Activated naive CD8-positive, alpha-beta T cell treated with anti-CD3 and anti-CD28 coated beads for 36 hours (primary cell): ENCODE data around the gene RFX3. TPM values are rescaled to one million over a fixed set of nuclear protein-coding genes. Genes with fewer than 3 reads are reported as not detected.
"Not testable (repeated sequence)": the region's sequence is repeated elsewhere in the genome, so short reads cannot be mapped to it uniquely, and the experiment has no call there.

Source experiments
- DNase-seq: peaks from one replicate; pipeline ENCODE4 v3.0.0; 2021
- H3K27ac Mint-ChIP-seq: one replicate; pipeline ENCODE4 v1.8.0; 2022; ENCODE audit warnings: mild to moderate bottlenecking, moderate library complexity, mixed read lengths
- H3K27me3 Mint-ChIP-seq: one replicate; pipeline ENCODE4 v1.8.0; 2022; ENCODE audit warnings: mild to moderate bottlenecking, mixed read lengths
- H3K36me3 Mint-ChIP-seq: one replicate; pipeline ENCODE4 v1.8.0; 2021; ENCODE audit warnings: mild to moderate bottlenecking, mixed read lengths
- H3K4me1 Mint-ChIP-seq: one replicate; pipeline ENCODE4 v1.8.0; 2021; ENCODE audit warnings: mixed read lengths
- H3K4me3 Mint-ChIP-seq: one replicate; pipeline ENCODE4 v1.8.0; 2022; ENCODE audit warnings: mild to moderate bottlenecking, moderate library complexity, mixed read lengths
- H3K9me3 Mint-ChIP-seq: one replicate; pipeline ENCODE4 v1.8.0; 2022; ENCODE audit warnings: mixed read lengths
- total RNA-seq, 2 experiments: library from RNA; stranded (reverse); gene quantifications; one replicate each; pipeline ENCODE4 v1.2.3, GENCODE V29; 2021

RFX3 gene
- total RNA-seq, 2 experiments from 2014 or later = 10.1 to 10.4 TPM

DNA sequence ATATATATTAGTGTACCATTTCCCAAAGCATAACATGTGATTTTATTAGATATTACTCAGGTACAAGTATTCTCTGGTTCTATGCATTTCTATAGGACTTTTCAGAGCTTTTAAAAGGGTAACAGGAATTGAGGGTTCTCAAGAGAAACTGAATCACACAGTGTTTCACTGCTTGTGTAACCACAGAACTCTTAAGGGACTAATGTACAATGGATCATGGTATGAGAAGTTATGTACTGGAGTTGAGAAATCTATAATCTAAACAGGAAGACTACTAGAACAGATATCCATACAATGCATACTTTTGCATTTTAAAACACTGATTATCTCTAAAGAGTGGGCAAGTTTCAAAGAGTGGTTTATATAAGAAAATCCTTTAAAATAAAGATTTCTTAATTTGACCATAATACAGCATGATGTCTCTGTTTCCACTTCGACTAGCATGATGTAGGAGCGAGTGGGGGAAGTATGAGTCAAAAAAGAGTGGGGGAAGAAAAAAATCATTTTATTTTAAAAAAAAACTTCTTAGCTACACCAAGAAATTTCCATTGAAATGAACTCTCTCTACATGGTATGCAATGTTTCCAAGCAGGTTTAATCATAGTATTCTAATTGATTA lies 183.5 kb downstream of the RFX3 start:
- Mint-ChIP-seq H3K27ac (peak overlapping the region; percentile 80), H3K9me3 (peaks cover 3% of the 10 kb centered on the region), H3K4me3 (peak overlapping the region; percentile 35), H3K4me1 (peaks cover 37% of the 10 kb centered on the region), H3K27me3 (no peaks in the 10 kb centered on the region), H3K36me3 (peaks cover 27% of the 10 kb centered on the region)
- no peak for DNase-seq

DNA sequence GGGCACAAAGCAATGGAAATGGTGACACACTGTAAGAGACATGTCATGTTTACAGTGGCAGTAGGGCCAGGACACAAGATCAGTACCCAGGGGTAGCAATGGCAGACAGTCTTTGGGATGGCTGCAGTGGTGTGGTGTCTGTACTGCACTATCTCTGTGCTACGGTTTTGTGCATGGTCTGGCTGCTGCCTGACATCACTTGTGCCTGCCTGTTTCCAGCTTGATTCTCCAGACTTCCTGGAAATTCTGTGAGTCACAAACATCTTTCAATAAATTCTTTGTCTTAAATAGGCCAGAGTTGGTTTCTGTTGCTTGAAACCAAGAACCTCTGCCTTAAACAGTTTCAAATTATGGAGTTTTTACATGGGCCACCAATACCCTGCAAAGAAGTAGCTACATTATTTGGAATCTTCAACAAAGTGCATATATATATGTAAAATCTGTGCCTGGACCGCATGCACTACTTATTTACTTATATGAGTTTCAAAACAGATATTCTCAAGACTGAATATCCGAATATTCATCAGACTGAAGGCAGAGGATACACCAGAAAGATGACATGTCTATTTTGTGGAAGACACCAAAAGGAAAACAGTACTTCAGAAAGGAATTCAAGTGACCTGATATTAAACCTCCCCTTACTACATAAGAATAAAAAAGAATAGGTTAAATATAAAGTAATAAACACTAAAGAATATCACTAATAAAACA lies 188.1 kb downstream of the RFX3 start:
- H3K9me3 Mint-ChIP-seq = peaks cover 3% of the 10 kb centered on the region
- H3K36me3 Mint-ChIP-seq = peaks cover 22% of the 10 kb centered on the region
- H3K27me3 Mint-ChIP-seq = no peaks in the 10 kb centered on the region
- H3K4me3 Mint-ChIP-seq = no peak overlapping the region
- peak; percentile 24 for DNase-seq
- peaks cover 36% of the 10 kb centered on the region for H3K4me1 Mint-ChIP-seq
- peak overlapping the region; percentile 70 for H3K27ac Mint-ChIP-seq

GRCh38 chr9:3336951-3337350 lies 188.8 kb downstream of the RFX3 start:
- H3K9me3 Mint-ChIP-seq = peaks cover 3% of the 10 kb centered on the region
- DNase-seq = no peak
- H3K27ac Mint-ChIP-seq = no peak overlapping the region
- H3K36me3 Mint-ChIP-seq = peaks cover 22% of the 10 kb centered on the region
- H3K4me1 Mint-ChIP-seq = peaks cover 32% of the 10 kb centered on the region
- no peaks in the 10 kb centered on the region for H3K27me3 Mint-ChIP-seq
- H3K4me3 Mint-ChIP-seq = no peak overlapping the region

DNA sequence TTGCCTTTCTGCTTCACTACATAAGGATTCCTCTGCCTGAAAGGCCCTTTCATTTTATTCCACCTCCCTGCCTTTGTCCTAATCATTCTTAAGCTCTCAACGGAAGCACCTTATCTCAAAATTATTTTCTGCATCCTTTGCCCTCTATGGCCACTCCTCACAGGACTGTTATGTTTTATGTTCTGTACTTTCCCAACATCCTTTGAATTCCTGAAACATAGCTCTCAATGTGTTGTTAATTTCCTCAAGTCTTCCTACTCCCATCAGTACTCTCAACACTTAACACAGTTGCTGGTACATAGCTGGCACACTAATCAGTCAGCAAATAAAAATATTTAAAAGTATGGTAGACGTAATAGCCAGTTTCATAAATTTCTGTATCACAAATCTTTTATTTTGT lies 193.0 kb downstream of the RFX3 start:
- no peaks in the 10 kb centered on the region for H3K9me3 Mint-ChIP-seq
- no peak overlapping the region for H3K27ac Mint-ChIP-seq
- peaks cover 15% of the 10 kb centered on the region for H3K4me1 Mint-ChIP-seq
- peaks cover 6% of the 10 kb centered on the region for H3K36me3 Mint-ChIP-seq
- no peak overlapping the region for H3K4me3 Mint-ChIP-seq
- DNase-seq = no peak
- H3K27me3 Mint-ChIP-seq = no peaks in the 10 kb centered on the region

DNA sequence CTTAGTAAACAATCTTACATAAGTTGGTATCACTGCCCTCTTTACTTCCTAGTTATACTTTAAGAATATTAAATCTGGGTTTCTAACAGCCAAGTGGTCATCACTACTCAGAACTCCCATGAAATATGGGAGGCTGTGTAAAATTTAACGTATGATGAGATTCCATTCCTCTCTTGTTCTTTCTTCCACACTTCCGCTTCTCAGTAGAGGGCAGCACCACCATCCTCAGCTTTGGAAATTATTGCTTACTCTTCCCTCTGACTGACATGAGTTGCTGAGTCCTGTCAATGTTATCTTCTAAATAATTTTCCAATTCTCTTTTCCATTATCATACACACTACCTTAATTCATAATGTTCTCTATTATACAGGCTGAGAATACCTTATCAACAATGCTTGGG lies 194.0 kb downstream of the RFX3 start:
- Mint-ChIP-seq H3K4me1 (peaks cover 5% of the 10 kb centered on the region), H3K9me3 (no peaks in the 10 kb centered on the region), H3K4me3 (no peak overlapping the region), H3K27me3 (no peaks in the 10 kb centered on the region), H3K27ac (no peak overlapping the region), H3K36me3 (peaks cover 8% of the 10 kb centered on the region)
- DNase-seq = no peak

GRCh38 chr9:3330792-3331420 lies 194.9 kb downstream of the RFX3 start:
- Mint-ChIP-seq H3K27me3 (no peaks in the 10 kb centered on the region), H3K4me3 (no peak overlapping the region), H3K9me3 (no peaks in the 10 kb centered on the region), H3K4me1 (peaks cover 3% of the 10 kb centered on the region), H3K36me3 (peaks cover 5% of the 10 kb centered on the region), H3K27ac (no peak overlapping the region)
- DNase-seq = no peak

DNA sequence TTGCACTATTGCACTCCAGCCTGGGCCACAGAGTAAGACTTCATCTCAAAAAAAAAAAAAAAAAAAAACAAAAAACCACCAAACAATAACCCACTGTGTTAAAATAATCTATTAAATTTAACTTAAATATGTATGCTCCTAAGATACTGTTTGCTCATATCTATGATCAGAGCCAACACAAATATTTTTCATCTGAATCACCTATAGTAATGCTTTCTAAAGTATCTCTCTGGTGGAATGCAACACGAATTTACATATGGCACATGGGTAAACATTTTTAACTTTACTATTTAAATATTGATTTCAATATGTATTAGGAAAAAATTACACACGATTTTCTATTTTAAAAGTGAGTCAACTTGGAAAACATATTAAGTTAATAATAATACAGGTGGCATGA lies 196.4 kb downstream of the RFX3 start:
- DNase-seq = no peak
- H3K36me3 Mint-ChIP-seq = peaks cover 6% of the 10 kb centered on the region
- H3K4me3 Mint-ChIP-seq = no peak overlapping the region
- no peak overlapping the region for H3K27ac Mint-ChIP-seq
- no peaks in the 10 kb centered on the region for H3K9me3 Mint-ChIP-seq
- H3K4me1 Mint-ChIP-seq = no peaks in the 10 kb centered on the region
- no peaks in the 10 kb centered on the region for H3K27me3 Mint-ChIP-seq

DNA sequence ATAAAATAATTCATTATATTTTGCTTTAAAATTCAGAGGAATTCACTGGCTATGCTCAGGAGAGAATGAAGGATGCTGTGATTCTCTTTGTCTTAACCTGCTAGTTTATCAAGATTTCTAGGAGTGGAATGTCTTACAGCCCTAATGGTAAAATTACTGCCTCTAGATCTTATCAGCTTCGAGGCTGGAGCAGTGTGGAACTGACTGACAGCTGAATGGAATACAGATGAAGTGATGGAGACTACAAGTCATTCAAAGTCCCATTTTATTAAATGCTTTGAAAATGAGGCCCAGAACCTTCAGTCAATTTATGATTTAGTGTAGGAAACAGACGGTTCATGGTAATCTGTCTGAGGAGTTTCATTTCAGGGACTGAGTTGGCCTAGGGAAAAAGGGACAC lies 202.1 kb downstream of the RFX3 start:
- Mint-ChIP-seq H3K9me3 (no peaks in the 10 kb centered on the region), H3K27me3 (no peaks in the 10 kb centered on the region), H3K27ac (no peak overlapping the region), H3K4me1 (peaks cover 9% of the 10 kb centered on the region), H3K36me3 (peaks cover 18% of the 10 kb centered on the region), H3K4me3 (no peak overlapping the region)
- no peak for DNase-seq

DNA sequence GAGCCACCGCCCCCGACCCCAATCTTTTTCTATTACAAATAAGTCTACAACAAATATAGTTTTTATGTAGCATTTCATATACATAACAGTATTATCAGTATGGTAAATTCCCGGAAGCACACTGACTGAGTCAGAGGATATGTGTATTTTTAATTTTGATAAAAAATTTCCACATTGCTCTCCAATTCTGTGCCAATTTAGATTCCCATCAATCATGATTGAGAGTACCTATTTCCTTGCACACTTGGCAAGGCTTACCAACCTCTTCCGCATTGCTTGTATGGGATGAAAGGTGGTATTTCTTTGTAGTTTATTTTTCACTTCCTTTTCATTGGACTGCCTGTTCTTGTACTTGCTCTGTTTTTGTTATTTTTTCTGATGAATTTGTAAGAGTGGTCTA lies 204.6 kb downstream of the RFX3 start:
- Mint-ChIP-seq H3K36me3 (peaks cover 38% of the 10 kb centered on the region), H3K4me1 (peaks cover 9% of the 10 kb centered on the region), H3K27ac (no peak overlapping the region), H3K9me3 (peaks cover 6% of the 10 kb centered on the region), H3K4me3 (no peak overlapping the region), H3K27me3 (no peaks in the 10 kb centered on the region)
- no peak for DNase-seq

- H3K27ac Mint-ChIP-seq, H3K9me3 Mint-ChIP-seq, H3K4me1 Mint-ChIP-seq, H3K27me3 Mint-ChIP-seq, H3K4me3 Mint-ChIP-seq, DNase-seq: not testable (repeated sequence)
- H3K36me3 Mint-ChIP-seq = peaks cover 48% of the 10 kb centered on the region
Measured at GRCh38 chr9:3312595-3312994, 213.2 kb downstream of the RFX3 start.

GRCh38 chr9:3308609-3309008 lies 217.2 kb downstream of the RFX3 start:
- no peak overlapping the region for H3K4me3 Mint-ChIP-seq
- peaks cover 51% of the 10 kb centered on the region for H3K36me3 Mint-ChIP-seq
- H3K27me3 Mint-ChIP-seq = no peaks in the 10 kb centered on the region
- H3K4me1 Mint-ChIP-seq = peaks cover 6% of the 10 kb centered on the region
- peaks cover 10% of the 10 kb centered on the region for H3K9me3 Mint-ChIP-seq
- H3K27ac Mint-ChIP-seq = no peak overlapping the region
- DNase-seq = no peak

DNA sequence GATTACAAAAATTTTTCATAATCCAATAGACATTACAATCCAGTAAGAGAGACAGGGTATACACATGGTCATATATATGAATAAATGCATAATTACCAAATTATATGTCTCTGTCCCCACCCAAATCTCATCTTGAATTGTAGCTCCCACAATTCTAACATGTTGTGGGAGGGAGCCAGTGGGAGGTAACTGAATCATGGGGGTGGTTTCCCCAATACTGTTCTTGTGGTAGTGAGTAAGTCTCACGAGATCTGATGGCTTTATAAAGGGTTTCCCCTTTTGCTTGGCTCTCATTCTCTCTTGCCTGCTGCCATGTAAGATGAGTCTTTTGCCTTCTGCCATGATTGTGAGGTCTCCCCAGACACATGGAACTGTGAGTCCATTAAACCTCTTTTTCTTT lies 221.4 kb downstream of the RFX3 start:
- DNase-seq, H3K4me3 Mint-ChIP-seq, H3K9me3 Mint-ChIP-seq, H3K27me3 Mint-ChIP-seq, H3K4me1 Mint-ChIP-seq: not testable (repeated sequence)
- peak overlapping the region; percentile 55 for H3K27ac Mint-ChIP-seq
- peaks cover 40% of the 10 kb centered on the region for H3K36me3 Mint-ChIP-seq

- H3K4me3 Mint-ChIP-seq = no peak overlapping the region
- H3K27me3 Mint-ChIP-seq = no peaks in the 10 kb centered on the region
- H3K27ac Mint-ChIP-seq = no peak overlapping the region
- H3K9me3 Mint-ChIP-seq = peaks cover 3% of the 10 kb centered on the region
- DNase-seq = no peak
- peaks cover 13% of the 10 kb centered on the region for H3K36me3 Mint-ChIP-seq
- H3K4me1 Mint-ChIP-seq = peaks cover 10% of the 10 kb centered on the region
Measured at GRCh38 chr9:3299872-3300271, 225.9 kb downstream of the RFX3 start.

DNA sequence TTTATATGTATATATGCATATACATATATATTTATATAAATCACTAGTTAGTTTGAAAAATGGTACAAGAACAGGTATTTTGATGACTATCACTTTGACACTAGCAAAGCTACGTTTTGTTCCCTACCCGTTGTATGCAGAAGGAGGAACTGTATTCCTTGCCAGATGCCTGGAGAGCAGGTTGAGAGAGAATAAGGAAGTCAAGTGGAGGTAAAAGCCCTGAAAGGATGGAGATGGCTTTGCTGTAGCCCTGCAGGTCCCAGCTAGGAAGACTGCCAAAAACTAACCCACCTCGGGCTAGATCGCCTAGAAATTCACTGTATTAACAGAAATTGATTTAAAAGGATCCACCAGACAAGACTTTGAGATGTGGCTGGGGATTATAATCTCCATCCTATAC lies 229.3 kb downstream of the RFX3 start:
- H3K27me3 Mint-ChIP-seq = no peaks in the 10 kb centered on the region
- no peak for DNase-seq
- H3K9me3 Mint-ChIP-seq = no peaks in the 10 kb centered on the region
- peaks cover 6% of the 10 kb centered on the region for H3K4me1 Mint-ChIP-seq
- peaks cover 14% of the 10 kb centered on the region for H3K36me3 Mint-ChIP-seq
- H3K27ac Mint-ChIP-seq = no peak overlapping the region
- no peak overlapping the region for H3K4me3 Mint-ChIP-seq

DNA sequence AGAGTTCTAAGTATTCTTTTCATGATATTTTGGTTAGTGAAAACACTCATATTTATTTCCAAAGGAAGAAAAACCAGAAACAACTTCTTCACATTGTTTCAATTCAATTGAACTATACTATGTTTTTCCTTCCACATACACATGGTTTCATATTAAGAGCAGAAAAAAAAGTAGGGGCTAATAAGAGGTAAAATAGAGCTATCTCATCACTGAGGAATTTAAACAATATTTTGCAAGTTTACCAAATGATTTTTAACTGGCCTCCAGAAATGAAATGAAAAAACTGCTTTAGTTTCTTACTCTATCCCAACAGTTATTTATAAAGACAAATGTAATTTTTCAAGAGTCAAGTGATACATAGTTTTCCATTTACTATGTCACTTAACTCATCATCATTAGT lies 233.5 kb downstream of the RFX3 start:
- Mint-ChIP-seq H3K4me1 (no peaks in the 10 kb centered on the region), H3K27ac (no peak overlapping the region), H3K9me3 (peaks cover 1% of the 10 kb centered on the region), H3K4me3 (no peak overlapping the region), H3K36me3 (peaks cover 37% of the 10 kb centered on the region), H3K27me3 (no peaks in the 10 kb centered on the region)
- no peak for DNase-seq
